Measurements from ENCODE around the gene AR. TPM values are rescaled to one million over a fixed set of nuclear protein-coding genes. Genes with fewer than 3 reads are reported as not detected.
A peak's percentile ranks its signal among the peaks of the same experiment; 100 is the strongest.

The AR gene
- total RNA-seq (1 to 10 TPM; 4.0 to 5.0 TPM), polyA plus RNA-seq (ENCODE audit: insufficient read length in 2 of 2) (1 to 10 TPM; 1.9 to 3.0 TPM)
- long read RNA-seq, donor 1, partial matches to known transcripts, result 0 of 1 reads
- long read RNA-seq, donor 1, other reads (novel, unspliced or antisense), result 0 of 1 reads
- long read RNA-seq, donor 2, result 0 reads
- long read RNA-seq, donor 3, full-length matches to known transcripts, result 1 of 1 reads
- long read RNA-seq, donor 3, partial matches to known transcripts, result 0 of 1 reads
- long read RNA-seq, donor 3, other reads (novel, unspliced or antisense), result 0 of 1 reads
- long read RNA-seq, donor 4, full-length matches to known transcripts, result 2 of 2 reads
- long read RNA-seq, donor 4, partial matches to known transcripts, result 0 of 2 reads
- long read RNA-seq, donor 4, other reads (novel, unspliced or antisense), result 0 of 2 reads

- H3K27me3 ChIP-seq (ENCODE audit: control insufficient read depth, insufficient read depth, low read length), result peaks cover 14% of the 10 kb centered on the region
- no peak within 1 kb of the TSS for H3K27ac ChIP-seq (ENCODE audit: low read depth, low read length)
- peaks cover 25% of the 10 kb centered on the region for H3K4me1 ChIP-seq (ENCODE audit: control insufficient read depth, insufficient read depth, low read length)
- H3K9me3 ChIP-seq (ENCODE audit: control insufficient read depth, insufficient read depth, low read length), result no peaks in the 10 kb centered on the region
- no peaks in the 10 kb centered on the region for H3K36me3 ChIP-seq (ENCODE audit: control insufficient read depth, insufficient read depth, low read length)
- peak in 2 of 6 donors; percentile 54 to 66 for DNase-seq (ENCODE audit: low read depth in 4 of 6, low spot score in 6 of 6)
- WGBS (ENCODE audit: insufficient coverage), result 24% methylated on average over 30 of the region's 30 CpGs
- peak within 1 kb of the TSS; percentile 33 for H3K4me3 ChIP-seq (ENCODE audit: low read depth, low read length)
Observed at GRCh38 chrX:67543818-67544217, at the start of gene AR. TSS of gene AR (plus strand) at chrX:67544021. CDS start at chrX:67545147, 1,126 bp downstream.

GRCh38 chrX:67500617-67501016 is 43.2 kb upstream of the AR start:
- Histone ChIP-seq H3K27ac (ENCODE audit: low read depth, low read length) (no peak overlapping the region), H3K36me3 (ENCODE audit: control insufficient read depth, insufficient read depth, low read length) (no peaks in the 10 kb centered on the region), H3K27me3 (ENCODE audit: control insufficient read depth, insufficient read depth, low read length) (no peaks in the 10 kb centered on the region), H3K4me1 (ENCODE audit: control insufficient read depth, insufficient read depth, low read length) (no peaks in the 10 kb centered on the region), H3K4me3 (ENCODE audit: low read depth, low read length) (no peak overlapping the region), H3K9me3 (ENCODE audit: control insufficient read depth, insufficient read depth, low read length) (no peaks in the 10 kb centered on the region)
- no peak for DNase-seq (ENCODE audit: low read depth in 4 of 6, low spot score in 6 of 6)
- WGBS (ENCODE audit: insufficient coverage), result no CpG with 5 or more reads among the region's 1 CpG

GRCh38 chrX:67503004-67503403 is 40.8 kb upstream of the AR start:
- H3K9me3 ChIP-seq (ENCODE audit: control insufficient read depth, insufficient read depth, low read length), result no peaks in the 10 kb centered on the region
- H3K27ac ChIP-seq (ENCODE audit: low read depth, low read length), result no peak overlapping the region
- H3K4me1 ChIP-seq (ENCODE audit: control insufficient read depth, insufficient read depth, low read length), result no peaks in the 10 kb centered on the region
- H3K36me3 ChIP-seq (ENCODE audit: control insufficient read depth, insufficient read depth, low read length), result no peaks in the 10 kb centered on the region
- H3K27me3 ChIP-seq (ENCODE audit: control insufficient read depth, insufficient read depth, low read length), result no peaks in the 10 kb centered on the region
- DNase-seq (ENCODE audit: low read depth in 4 of 6, low spot score in 6 of 6), result no peak
- H3K4me3 ChIP-seq (ENCODE audit: low read depth, low read length), result no peak overlapping the region

- Histone ChIP-seq H3K27ac (ENCODE audit: low read depth, low read length) (no peak overlapping the region), H3K36me3 (ENCODE audit: control insufficient read depth, insufficient read depth, low read length) (no peaks in the 10 kb centered on the region), H3K4me1 (ENCODE audit: control insufficient read depth, insufficient read depth, low read length) (no peaks in the 10 kb centered on the region), H3K9me3 (ENCODE audit: control insufficient read depth, insufficient read depth, low read length) (no peaks in the 10 kb centered on the region), H3K27me3 (ENCODE audit: control insufficient read depth, insufficient read depth, low read length) (no peaks in the 10 kb centered on the region), H3K4me3 (ENCODE audit: low read depth, low read length) (no peak overlapping the region)
- no peak for DNase-seq (ENCODE audit: low read depth in 4 of 6, low spot score in 6 of 6)
- WGBS (ENCODE audit: insufficient coverage), result no CpG with 5 or more reads among the region's 2 CpGs
Observed at GRCh38 chrX:67503453-67503852, 40.4 kb upstream of the AR start.

- H3K4me3 ChIP-seq (ENCODE audit: low read depth, low read length), result no peak overlapping the region
- no peaks in the 10 kb centered on the region for H3K27me3 ChIP-seq (ENCODE audit: control insufficient read depth, insufficient read depth, low read length)
- H3K36me3 ChIP-seq (ENCODE audit: control insufficient read depth, insufficient read depth, low read length), result no peaks in the 10 kb centered on the region
- no peaks in the 10 kb centered on the region for H3K9me3 ChIP-seq (ENCODE audit: control insufficient read depth, insufficient read depth, low read length)
- no peak for DNase-seq (ENCODE audit: low read depth in 4 of 6, low spot score in 6 of 6)
- H3K27ac ChIP-seq (ENCODE audit: low read depth, low read length), result no peak overlapping the region
- no peaks in the 10 kb centered on the region for H3K4me1 ChIP-seq (ENCODE audit: control insufficient read depth, insufficient read depth, low read length)
Observed at GRCh38 chrX:67520671-67521070, 23.1 kb upstream of the AR start.

- Histone ChIP-seq H3K36me3 (ENCODE audit: control insufficient read depth, insufficient read depth, low read length) (no peaks in the 10 kb centered on the region), H3K4me3 (ENCODE audit: low read depth, low read length) (no peak overlapping the region), H3K9me3 (ENCODE audit: control insufficient read depth, insufficient read depth, low read length) (no peaks in the 10 kb centered on the region), H3K27ac (ENCODE audit: low read depth, low read length) (no peak overlapping the region), H3K4me1 (ENCODE audit: control insufficient read depth, insufficient read depth, low read length) (no peaks in the 10 kb centered on the region), H3K27me3 (ENCODE audit: control insufficient read depth, insufficient read depth, low read length) (no peaks in the 10 kb centered on the region)
- peak in 2 of 6 donors; percentile 8 to 27 for DNase-seq (ENCODE audit: low read depth in 4 of 6, low spot score in 6 of 6)
- WGBS (ENCODE audit: insufficient coverage), result no CpG with 5 or more reads among the region's 3 CpGs
Observed at GRCh38 chrX:67523002-67523681, 20.7 kb upstream of the AR start.

- no peak overlapping the region for H3K27ac ChIP-seq (ENCODE audit: low read depth, low read length)
- no peaks in the 10 kb centered on the region for H3K9me3 ChIP-seq (ENCODE audit: control insufficient read depth, insufficient read depth, low read length)
- H3K4me3 ChIP-seq (ENCODE audit: low read depth, low read length), result no peak overlapping the region
- H3K36me3 ChIP-seq (ENCODE audit: control insufficient read depth, insufficient read depth, low read length), result no peaks in the 10 kb centered on the region
- no peaks in the 10 kb centered on the region for H3K4me1 ChIP-seq (ENCODE audit: control insufficient read depth, insufficient read depth, low read length)
- H3K27me3 ChIP-seq (ENCODE audit: control insufficient read depth, insufficient read depth, low read length), result no peaks in the 10 kb centered on the region
- 50% methylated on average over 1 of the region's 1 CpG for WGBS (ENCODE audit: insufficient coverage)
- peak in 2 of 6 donors; percentile 3 to 25 for DNase-seq (ENCODE audit: low read depth in 4 of 6, low spot score in 6 of 6)
Observed at GRCh38 chrX:67523932-67524331, 19.9 kb upstream of the AR start.

GRCh38 chrX:67524428-67524827 is 19.4 kb upstream of the AR start:
- Histone ChIP-seq H3K9me3 (ENCODE audit: control insufficient read depth, insufficient read depth, low read length) (no peaks in the 10 kb centered on the region), H3K4me1 (ENCODE audit: control insufficient read depth, insufficient read depth, low read length) (no peaks in the 10 kb centered on the region), H3K36me3 (ENCODE audit: control insufficient read depth, insufficient read depth, low read length) (no peaks in the 10 kb centered on the region), H3K4me3 (ENCODE audit: low read depth, low read length) (no peak overlapping the region), H3K27me3 (ENCODE audit: control insufficient read depth, insufficient read depth, low read length) (no peaks in the 10 kb centered on the region), H3K27ac (ENCODE audit: low read depth, low read length) (no peak overlapping the region)
- no CpG with 5 or more reads among the region's 2 CpGs for WGBS (ENCODE audit: insufficient coverage)
- DNase-seq (ENCODE audit: low read depth in 4 of 6, low spot score in 6 of 6), result no peak

- no peaks in the 10 kb centered on the region for H3K27me3 ChIP-seq (ENCODE audit: control insufficient read depth, insufficient read depth, low read length)
- H3K36me3 ChIP-seq (ENCODE audit: control insufficient read depth, insufficient read depth, low read length), result no peaks in the 10 kb centered on the region
- H3K27ac ChIP-seq (ENCODE audit: low read depth, low read length), result no peak overlapping the region
- no peak overlapping the region for H3K4me3 ChIP-seq (ENCODE audit: low read depth, low read length)
- no peaks in the 10 kb centered on the region for H3K4me1 ChIP-seq (ENCODE audit: control insufficient read depth, insufficient read depth, low read length)
- H3K9me3 ChIP-seq (ENCODE audit: control insufficient read depth, insufficient read depth, low read length), result no peaks in the 10 kb centered on the region
- DNase-seq (ENCODE audit: low read depth in 4 of 6, low spot score in 6 of 6), result no peak
- WGBS (ENCODE audit: insufficient coverage), result no CpG with 5 or more reads among the region's 2 CpGs
Observed at GRCh38 chrX:67524950-67525691, 18.7 kb upstream of the AR start.
